ENCODE data around the gene NME8. TPM values are rescaled to one million over a fixed set of nuclear protein-coding genes. Genes with fewer than 3 reads are reported as not detected.
"Not testable (repeated sequence)": the region's sequence is repeated elsewhere in the genome, so short reads cannot be mapped to it uniquely, and the experiment has no call there.

Gene NME8, protein sequence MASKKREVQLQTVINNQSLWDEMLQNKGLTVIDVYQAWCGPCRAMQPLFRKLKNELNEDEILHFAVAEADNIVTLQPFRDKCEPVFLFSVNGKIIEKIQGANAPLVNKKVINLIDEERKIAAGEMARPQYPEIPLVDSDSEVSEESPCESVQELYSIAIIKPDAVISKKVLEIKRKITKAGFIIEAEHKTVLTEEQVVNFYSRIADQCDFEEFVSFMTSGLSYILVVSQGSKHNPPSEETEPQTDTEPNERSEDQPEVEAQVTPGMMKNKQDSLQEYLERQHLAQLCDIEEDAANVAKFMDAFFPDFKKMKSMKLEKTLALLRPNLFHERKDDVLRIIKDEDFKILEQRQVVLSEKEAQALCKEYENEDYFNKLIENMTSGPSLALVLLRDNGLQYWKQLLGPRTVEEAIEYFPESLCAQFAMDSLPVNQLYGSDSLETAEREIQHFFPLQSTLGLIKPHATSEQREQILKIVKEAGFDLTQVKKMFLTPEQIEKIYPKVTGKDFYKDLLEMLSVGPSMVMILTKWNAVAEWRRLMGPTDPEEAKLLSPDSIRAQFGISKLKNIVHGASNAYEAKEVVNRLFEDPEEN
- total RNA-seq (not detected in 2 replicates), polyA plus RNA-seq (not detected in 2 replicates), polyA minus RNA-seq (not detected in 2 replicates)
- 0.16 TPM for total RNA-seq (2013)

- Histone ChIP-seq H3K4me2 (replicated peaks; ENCODE audit: low read depth, low read length, poor library complexity, severe bottlenecking) (no peak within 1 kb of the TSS), H3K9me3 (ENCODE audit: control extremely low read depth in 1 of 3, control insufficient read depth in 2 of 3, insufficient read depth in 1 of 3, low read length in 2 of 3) (peaks cover 0 to 7% (median 0%) of the 10 kb centered on the region in 3 donors), H4K20me1 (ENCODE audit: control insufficient read depth, insufficient read depth, low read length, poor library complexity, severe bottlenecking) (no peaks in the 10 kb centered on the region), H2AFZ (ENCODE audit: insufficient read depth, low read depth, low read length, poor library complexity, severe bottlenecking) (no peak within 1 kb of the TSS), H3K36me3 (replicated peaks in 1 of 2; ENCODE audit: control extremely low read depth in 1 of 2, control insufficient read depth in 1 of 2, extremely low read depth in 1 of 2, insufficient read depth in 2 of 2, low read length in 1 of 2) (no peaks in the 10 kb centered on the region), H3K27ac (ENCODE audit: low read length in 2 of 2) (peak within 1 kb of the TSS in 1 of 2 donors; percentile 39), H3K79me2 (ENCODE audit: control insufficient read depth, insufficient read depth, low read length) (no peaks in the 10 kb centered on the region), H3K4me1 (ENCODE audit: control insufficient read depth in 2 of 2, insufficient read depth in 2 of 2, low read length in 2 of 2) (no peaks in the 10 kb centered on the region), H3K4me3 (ENCODE audit: control extremely low read depth in 1 of 5, extremely low read depth in 1 of 5, insufficient read depth in 1 of 5, low read depth in 2 of 5, low read length in 4 of 5) (no peak within 1 kb of the TSS), H3K9ac (ENCODE audit: low read length) (no peak within 1 kb of the TSS), H3K27me3 (replicated peaks in 1 of 4; ENCODE audit: control extremely low read depth in 1 of 4, control insufficient read depth in 3 of 4, insufficient read depth in 4 of 4, low read length in 3 of 4) (peaks cover 0 to 4% (median 0%) of the 10 kb centered on the region in 4 experiments)
- DNase-seq = no peak
- ChIA-PET POLR2A (no interaction called here), CTCF (no interaction called here)
- Mint-ChIP-seq H3K4me3 (no peak within 1 kb of the TSS), H3K4me1 (no peaks in the 10 kb centered on the region), H3K27me3 (peaks cover 11% of the 10 kb centered on the region), H3K27ac (no peak within 1 kb of the TSS), H3K9me3 (ENCODE audit: insufficient read depth) (peaks cover 5% of the 10 kb centered on the region)
- no peak for ATAC-seq (ENCODE audit: low read depth)
- intact Hi-C loops (cut with micrococcal nuclease) = no loop called here
- WGBS (ENCODE audit: insufficient coverage) = 90% methylated on average over 7 of the region's 7 CpGs
- no peak for TF ChIP-seq CTCF (IDR thresholded peaks at IDR 0.05)
- no peak for TF ChIP-seq EZH2 (IDR thresholded peaks at IDR 0.05; ENCODE audit: borderline replicate concordance, insufficient read depth, low read depth, low read length, poor library complexity, severe bottlenecking)
Observed at GRCh38 chr7:37848297-37848696, at the start of gene NME8. Gene NME8, plus strand, starts transcription at chr7:37848597. Its CDS starts 1,670 bp downstream, at chr7:37850267.

- Histone ChIP-seq H3K27me3 (replicated peaks in 1 of 4; ENCODE audit: control extremely low read depth in 1 of 4, control insufficient read depth in 3 of 4, insufficient read depth in 4 of 4, low read length in 3 of 4) (no peaks in the 10 kb centered on the region), H3K36me3 (replicated peaks in 1 of 2; ENCODE audit: control extremely low read depth in 1 of 2, control insufficient read depth in 1 of 2, extremely low read depth in 1 of 2, insufficient read depth in 2 of 2, low read length in 1 of 2) (no peaks in the 10 kb centered on the region), H3K4me2 (replicated peaks; ENCODE audit: low read depth, low read length, poor library complexity, severe bottlenecking) (no peak overlapping the region), H3K4me3 (ENCODE audit: control extremely low read depth in 1 of 5, extremely low read depth in 1 of 5, insufficient read depth in 1 of 5, low read depth in 2 of 5, low read length in 4 of 5) (no peak overlapping the region), H4K20me1 (ENCODE audit: control insufficient read depth, insufficient read depth, low read length, poor library complexity, severe bottlenecking) (no peaks in the 10 kb centered on the region), H3K27ac (ENCODE audit: low read length in 2 of 2) (no peak overlapping the region), H3K9ac (ENCODE audit: low read length) (no peak overlapping the region), H3K4me1 (ENCODE audit: control insufficient read depth in 2 of 2, insufficient read depth in 2 of 2, low read length in 2 of 2) (no peaks in the 10 kb centered on the region), H3K9me3 (ENCODE audit: control extremely low read depth in 1 of 3, control insufficient read depth in 2 of 3, insufficient read depth in 1 of 3, low read length in 2 of 3) (peaks cover 0 to 6% (median 0%) of the 10 kb centered on the region in 3 donors), H2AFZ (ENCODE audit: insufficient read depth, low read depth, low read length, poor library complexity, severe bottlenecking) (no peak overlapping the region), H3K79me2 (ENCODE audit: control insufficient read depth, insufficient read depth, low read length) (no peaks in the 10 kb centered on the region)
- no peaks in the 10 kb centered on the region for H3K4me1 Mint-ChIP-seq
- H3K9me3 Mint-ChIP-seq (ENCODE audit: insufficient read depth) = peaks cover 9% of the 10 kb centered on the region
- H3K4me3 Mint-ChIP-seq = no peak overlapping the region
- ChIA-PET POLR2A (no interaction called here), CTCF (no interaction called here)
- no peak for DNase-seq
- TF ChIP-seq EZH2 (IDR thresholded peaks at IDR 0.05; ENCODE audit: borderline replicate concordance, insufficient read depth, low read depth, low read length, poor library complexity, severe bottlenecking) (no peak), CTCF (IDR thresholded peaks at IDR 0.05) (no peak)
- no peak overlapping the region for H3K27ac Mint-ChIP-seq
- peaks cover 9% of the 10 kb centered on the region for H3K27me3 Mint-ChIP-seq
- no peak for ATAC-seq (ENCODE audit: low read depth)
- intact Hi-C loops (cut with micrococcal nuclease) = no loop called here
- WGBS (ENCODE audit: insufficient coverage) = no CpG with 5 or more reads among the region's 2 CpGs
Observed at GRCh38 chr7:37806152-37806551, 42.2 kb upstream of the NME8 start.

DNA sequence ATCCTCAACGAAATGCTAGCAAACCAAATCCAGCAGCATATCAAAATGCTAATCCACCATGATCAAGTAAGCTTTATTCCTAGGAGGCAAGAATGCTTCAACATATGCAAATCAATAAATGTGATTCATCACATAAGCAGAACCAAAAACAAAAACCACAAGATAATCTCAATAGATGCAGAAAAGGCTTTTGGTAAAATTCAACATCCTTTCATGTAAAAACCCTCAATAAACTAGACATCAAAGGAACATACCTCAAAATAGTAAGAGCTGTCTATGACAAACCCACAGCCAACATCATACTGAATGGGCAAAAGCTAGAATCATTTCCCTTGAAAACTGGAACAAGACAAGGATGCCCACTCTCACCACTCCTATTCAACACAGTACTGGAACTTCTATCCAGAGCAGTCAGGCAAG lies 36.2 kb upstream of the NME8 start:
- H3K27me3 Mint-ChIP-seq; H3K36me3 ChIP-seq (replicated peaks in 1 of 2; ENCODE audit: control extremely low read depth in 1 of 2, control insufficient read depth in 1 of 2, extremely low read depth in 1 of 2, insufficient read depth in 2 of 2, low read length in 1 of 2); H3K4me3 Mint-ChIP-seq; POLR2A ChIA-PET; H3K9me3 ChIP-seq (ENCODE audit: control extremely low read depth in 1 of 3, control insufficient read depth in 2 of 3, insufficient read depth in 1 of 3, low read length in 2 of 3); H3K4me1 Mint-ChIP-seq; H4K20me1 ChIP-seq (ENCODE audit: control insufficient read depth, insufficient read depth, low read length, poor library complexity, severe bottlenecking); H3K9me3 Mint-ChIP-seq (ENCODE audit: insufficient read depth); H3K4me3 ChIP-seq (ENCODE audit: control extremely low read depth in 1 of 5, extremely low read depth in 1 of 5, insufficient read depth in 1 of 5, low read depth in 2 of 5, low read length in 4 of 5); H3K27me3 ChIP-seq (replicated peaks in 1 of 4; ENCODE audit: control extremely low read depth in 1 of 4, control insufficient read depth in 3 of 4, insufficient read depth in 4 of 4, low read length in 3 of 4); H3K9ac ChIP-seq (ENCODE audit: low read length); ATAC-seq (ENCODE audit: low read depth); H3K4me2 ChIP-seq (replicated peaks; ENCODE audit: low read depth, low read length, poor library complexity, severe bottlenecking); intact Hi-C loops (cut with micrococcal nuclease); DNase-seq; H3K4me1 ChIP-seq (ENCODE audit: control insufficient read depth in 2 of 2, insufficient read depth in 2 of 2, low read length in 2 of 2); H3K27ac ChIP-seq (ENCODE audit: low read length in 2 of 2); H2AFZ ChIP-seq (ENCODE audit: insufficient read depth, low read depth, low read length, poor library complexity, severe bottlenecking); H3K79me2 ChIP-seq (ENCODE audit: control insufficient read depth, insufficient read depth, low read length); H3K27ac Mint-ChIP-seq: not testable (repeated sequence)
- 67% methylated on average over 1 of the region's 1 CpG for WGBS (ENCODE audit: insufficient coverage)
- CTCF ChIA-PET = interaction anchor here (1.3 kb wide), 1 partner anchor 20 kb away, joined by 3 read pairs; no protein-coding TSS in a partner anchor
